Cerebellar nuclear complex (tissue), 1 donor: ENCODE data around the gene BRD8.
"Not testable (repeated sequence)": the region's sequence is repeated elsewhere in the genome, so short reads cannot be mapped to it uniquely, and the experiment has no call there.

ENCODE experiments used
- DNase-seq, 2 experiments: peaks; one replicate each; lab custom pipeline; 2025; lab: John Stamatoyannopoulos, UW

The BRD8 gene, protein sequence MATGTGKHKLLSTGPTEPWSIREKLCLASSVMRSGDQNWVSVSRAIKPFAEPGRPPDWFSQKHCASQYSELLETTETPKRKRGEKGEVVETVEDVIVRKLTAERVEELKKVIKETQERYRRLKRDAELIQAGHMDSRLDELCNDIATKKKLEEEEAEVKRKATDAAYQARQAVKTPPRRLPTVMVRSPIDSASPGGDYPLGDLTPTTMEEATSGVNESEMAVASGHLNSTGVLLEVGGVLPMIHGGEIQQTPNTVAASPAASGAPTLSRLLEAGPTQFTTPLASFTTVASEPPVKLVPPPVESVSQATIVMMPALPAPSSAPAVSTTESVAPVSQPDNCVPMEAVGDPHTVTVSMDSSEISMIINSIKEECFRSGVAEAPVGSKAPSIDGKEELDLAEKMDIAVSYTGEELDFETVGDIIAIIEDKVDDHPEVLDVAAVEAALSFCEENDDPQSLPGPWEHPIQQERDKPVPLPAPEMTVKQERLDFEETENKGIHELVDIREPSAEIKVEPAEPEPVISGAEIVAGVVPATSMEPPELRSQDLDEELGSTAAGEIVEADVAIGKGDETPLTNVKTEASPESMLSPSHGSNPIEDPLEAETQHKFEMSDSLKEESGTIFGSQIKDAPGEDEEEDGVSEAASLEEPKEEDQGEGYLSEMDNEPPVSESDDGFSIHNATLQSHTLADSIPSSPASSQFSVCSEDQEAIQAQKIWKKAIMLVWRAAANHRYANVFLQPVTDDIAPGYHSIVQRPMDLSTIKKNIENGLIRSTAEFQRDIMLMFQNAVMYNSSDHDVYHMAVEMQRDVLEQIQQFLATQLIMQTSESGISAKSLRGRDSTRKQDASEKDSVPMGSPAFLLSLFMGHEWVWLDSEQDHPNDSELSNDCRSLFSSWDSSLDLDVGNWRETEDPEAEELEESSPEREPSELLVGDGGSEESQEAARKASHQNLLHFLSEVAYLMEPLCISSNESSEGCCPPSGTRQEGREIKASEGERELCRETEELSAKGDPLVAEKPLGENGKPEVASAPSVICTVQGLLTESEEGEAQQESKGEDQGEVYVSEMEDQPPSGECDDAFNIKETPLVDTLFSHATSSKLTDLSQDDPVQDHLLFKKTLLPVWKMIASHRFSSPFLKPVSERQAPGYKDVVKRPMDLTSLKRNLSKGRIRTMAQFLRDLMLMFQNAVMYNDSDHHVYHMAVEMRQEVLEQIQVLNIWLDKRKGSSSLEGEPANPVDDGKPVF

GRCh38 chr5:138178516-138179276, at the start of gene BRD8, which contains the start of gene KIF20A:
Gene BRD8, minus strand, starts transcription at chr5:138178630. Its CDS starts 16 bp downstream, at chr5:138178614.
Gene KIF20A, plus strand, starts transcription at chr5:138179112. Its CDS starts 569 bp downstream, at chr5:138179681.
- DNase-seq = peak; percentile 62 to 96

- no peak for DNase-seq
Observed at GRCh38 chr5:138226910-138227309, 48.5 kb upstream of the BRD8 start.

- no peak for DNase-seq
Observed at GRCh38 chr5:138224712-138225111, 46.3 kb upstream of the BRD8 start.

- DNase-seq = no peak
Observed at GRCh38 chr5:138223532-138223931, 45.1 kb upstream of the BRD8 start.

- DNase-seq = no peak
Observed at GRCh38 chr5:138216799-138217198, 38.4 kb upstream of the BRD8 start.

DNA sequence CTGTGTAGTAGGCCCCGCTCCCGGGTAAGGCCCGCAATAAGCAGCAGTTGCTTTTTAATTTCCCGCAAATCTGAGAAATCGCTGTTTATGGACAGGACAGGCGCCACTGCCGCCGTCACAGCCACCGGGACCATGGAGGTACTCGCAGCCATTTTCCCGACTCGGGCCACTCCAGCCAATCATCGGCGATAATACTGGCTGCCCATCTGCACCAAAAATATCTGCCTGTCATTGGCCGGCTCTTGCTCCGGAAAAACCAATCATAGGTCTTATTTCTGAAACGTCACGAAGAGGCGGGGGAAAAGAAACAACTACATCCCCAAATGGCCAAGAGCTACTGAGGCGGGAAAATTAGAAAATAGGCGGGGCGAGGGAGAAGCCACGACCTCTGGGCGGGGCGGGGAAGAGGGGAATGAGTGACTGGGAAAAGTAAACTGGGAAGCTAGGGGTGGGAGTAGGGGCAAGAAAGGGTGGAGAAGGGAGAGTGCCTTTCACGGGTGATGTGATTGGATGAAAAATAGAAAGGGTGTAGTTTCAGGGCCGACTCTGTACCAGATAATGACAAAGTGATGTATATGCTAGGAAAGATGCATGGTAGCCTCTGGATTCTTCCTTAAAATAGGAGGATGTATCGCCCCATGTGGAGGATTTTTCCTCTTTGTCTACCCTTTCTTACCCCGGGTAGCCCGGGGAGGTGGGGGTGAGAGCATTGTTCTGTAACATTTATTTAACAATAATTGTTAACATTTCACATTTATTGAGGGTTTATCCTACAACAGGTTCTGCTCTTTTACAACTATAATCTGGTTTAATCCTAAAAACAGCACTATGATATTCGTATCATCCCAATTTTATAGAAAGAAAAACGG, 35.0 kb upstream of the BRD8 start, which contains the start of gene CDC23:
CDC23 (minus strand) TSS at position 163 of the 869 bp plus-strand sequence; CDS start at position 152, 11 bp downstream.
- DNase-seq = peak; percentile 66 to 85

DNA sequence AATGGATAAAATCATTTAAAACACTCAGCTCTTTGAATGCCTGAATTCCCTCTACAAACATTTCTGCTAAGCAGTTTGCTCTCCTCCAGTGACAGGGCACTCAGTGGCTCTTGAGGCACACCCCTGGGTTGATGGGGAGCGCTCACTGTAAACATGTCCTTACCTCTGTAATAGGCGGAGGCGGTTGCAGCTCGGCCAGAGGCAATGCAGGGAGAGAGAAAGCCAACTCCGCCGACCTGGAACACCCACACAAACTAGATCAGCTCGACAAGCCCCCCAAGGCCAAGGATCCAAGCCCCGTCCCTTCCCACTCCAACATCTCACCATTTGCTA, 34.4 kb upstream of the BRD8 start:
- no peak for DNase-seq

DNA sequence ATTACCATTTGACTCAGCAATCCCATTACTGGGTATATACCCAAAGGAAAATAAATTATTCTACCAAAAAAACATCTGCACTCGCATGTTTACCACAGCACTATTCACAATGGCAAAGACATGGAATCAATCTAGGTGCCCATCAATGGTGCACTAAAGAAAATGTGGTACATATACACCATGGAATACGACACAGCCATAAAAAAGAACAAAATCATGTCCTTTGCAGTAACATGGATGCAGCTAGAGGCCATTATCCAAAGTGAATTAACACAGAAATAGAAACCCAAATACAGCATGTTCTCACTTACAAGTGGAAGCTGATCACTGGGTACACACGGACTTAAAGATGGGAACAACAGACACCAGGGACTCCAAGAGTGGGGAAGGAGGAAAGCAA, 32.6 kb upstream of the BRD8 start:
- no peak for DNase-seq

DNA sequence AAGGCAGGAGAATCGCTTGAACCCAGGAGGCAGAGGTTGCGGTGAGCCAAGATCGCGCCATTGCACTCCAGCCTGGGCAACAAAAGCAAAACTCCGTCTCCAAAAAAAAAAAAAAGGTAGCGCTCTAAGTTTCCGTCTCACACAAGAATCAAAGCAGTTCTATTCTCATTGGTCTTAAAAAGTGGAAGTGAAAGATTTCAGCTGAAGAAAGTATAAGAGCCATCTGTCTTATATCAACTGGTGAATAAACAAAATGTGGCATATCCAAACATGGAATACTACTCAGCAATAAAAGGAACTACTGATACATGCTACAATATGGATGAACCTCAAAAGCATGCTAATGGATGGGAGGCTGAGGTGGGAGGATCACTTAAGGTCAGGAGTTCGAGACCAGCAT, 15.4 kb upstream of the BRD8 start:
- not testable (repeated sequence) for DNase-seq

- no peak for DNase-seq
Observed at GRCh38 chr5:138192826-138193225, 14.4 kb upstream of the BRD8 start.

- no peak for DNase-seq
Observed at GRCh38 chr5:138188626-138189025, 10.2 kb upstream of the BRD8 start.

- no peak for DNase-seq
Observed at GRCh38 chr5:138186002-138186447, 7.6 kb upstream of the BRD8 start.

GRCh38 chr5:138182808-138183207, 4.4 kb upstream of the BRD8 start:
- no peak for DNase-seq

- no peak for DNase-seq
Observed at GRCh38 chr5:138180841-138181240, 2.4 kb upstream of the BRD8 start.

DNA sequence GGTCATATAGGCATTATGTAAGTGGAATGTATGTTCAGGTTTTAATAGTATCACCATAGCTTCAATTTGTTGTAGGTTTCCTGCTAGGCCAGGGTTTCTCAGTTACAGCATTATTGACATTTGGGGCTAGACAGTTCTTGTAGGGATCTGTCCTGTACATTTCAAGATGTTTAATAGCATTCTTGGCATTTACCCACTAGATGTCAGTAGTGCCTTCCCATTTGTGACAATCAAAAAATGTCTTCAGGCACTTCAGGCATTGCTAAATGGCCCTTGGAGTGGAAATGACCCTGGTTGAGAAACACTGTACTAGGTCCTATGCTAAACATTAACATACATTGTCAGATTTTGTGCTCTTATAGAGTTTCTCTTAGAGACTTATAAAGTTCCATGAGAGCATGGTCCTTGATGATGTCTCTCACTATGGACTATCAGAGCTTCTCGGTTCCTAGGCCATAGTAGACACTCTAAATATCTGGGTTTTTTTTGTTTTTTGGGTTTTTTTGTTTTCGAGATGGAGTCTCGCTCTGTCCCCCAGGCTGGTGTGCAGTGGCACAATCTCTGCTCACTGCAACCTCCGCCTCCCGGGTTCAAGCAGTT, 1.9 kb upstream of the BRD8 start:
- DNase-seq = no peak

GRCh38 chr5:138179277-138179857, 937 bp upstream of the BRD8 start:
- no peak for DNase-seq

DNA sequence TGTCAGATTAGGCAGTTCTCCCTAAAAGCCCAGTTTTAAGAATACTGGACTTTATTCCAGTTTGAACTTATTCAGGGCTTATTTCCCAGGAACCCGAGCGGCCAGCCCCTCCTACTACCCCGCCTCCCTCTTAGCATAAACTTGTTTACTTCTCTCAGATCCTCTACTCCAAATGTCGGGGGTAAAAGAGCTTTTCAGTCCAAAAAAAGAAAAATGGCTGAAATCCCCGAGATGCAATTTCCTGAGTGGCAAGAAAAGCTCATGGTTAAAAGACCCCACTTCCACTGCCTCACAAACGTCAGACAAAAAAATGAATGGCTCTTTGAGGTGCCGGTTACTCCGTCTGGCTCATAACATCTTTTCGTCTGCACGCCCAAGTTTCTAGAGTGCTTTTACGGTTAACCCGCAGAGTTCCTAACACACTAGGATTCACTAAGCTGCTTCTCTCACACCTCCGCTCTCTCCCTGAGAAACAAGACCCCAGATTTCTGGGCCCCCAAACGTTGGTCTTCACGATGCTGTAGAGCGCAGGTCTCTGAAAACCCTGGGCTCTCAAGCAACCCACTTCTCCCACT, 402 bp downstream of the BRD8 start:
- DNase-seq = no peak

- DNase-seq = no peak
Observed at GRCh38 chr5:138170299-138170698, 8.1 kb downstream of the BRD8 start.

GRCh38 chr5:138169124-138169523, 9.3 kb downstream of the BRD8 start:
- DNase-seq = no peak
